Left forelimb (tissue), 1 donor: ENCODE results near the gene KAZN.

Experiments used
- DNase-seq: peaks from one replicate; pipeline ENCODE4 v3.0.0-alpha.2; 2018; ENCODE audit warnings: low spot score

KAZN gene

GRCh38 chr1:14855268-14855667, 256.8 kb downstream of the KAZN start:
- DNase-seq: no peak

- DNase-seq: no peak
These were observed 257.3 kb downstream of the KAZN start for GRCh38 chr1:14855801-14856200.

- no peak for DNase-seq
These were observed 259.1 kb downstream of the KAZN start for GRCh38 chr1:14857436-14858195.

GRCh38 chr1:14862114-14862771, 263.8 kb downstream of the KAZN start:
- no peak for DNase-seq

- DNase-seq: no peak
These were observed 266.6 kb downstream of the KAZN start for GRCh38 chr1:14865106-14865505.

- DNase-seq: no peak
These were observed 268.6 kb downstream of the KAZN start for GRCh38 chr1:14866911-14867612.

GRCh38 chr1:14869187-14869586, 270.7 kb downstream of the KAZN start:
- no peak for DNase-seq

- DNase-seq: no peak
These were observed 272.9 kb downstream of the KAZN start for GRCh38 chr1:14871218-14871970.

GRCh38 chr1:14872762-14873161, 274.3 kb downstream of the KAZN start:
- DNase-seq: no peak

GRCh38 chr1:14873677-14874076, 275.2 kb downstream of the KAZN start:
- no peak for DNase-seq

- no peak for DNase-seq
These were observed 277.3 kb downstream of the KAZN start for GRCh38 chr1:14875524-14876509.

GRCh38 chr1:14876747-14877146, 278.3 kb downstream of the KAZN start:
- no peak for DNase-seq

- no peak for DNase-seq
These were observed 278.7 kb downstream of the KAZN start for GRCh38 chr1:14877224-14877623.

GRCh38 chr1:14878124-14878523, 279.6 kb downstream of the KAZN start:
- DNase-seq: no peak

GRCh38 chr1:14878951-14879350, 280.5 kb downstream of the KAZN start:
- DNase-seq: no peak

- DNase-seq: no peak
These were observed 282.2 kb downstream of the KAZN start for GRCh38 chr1:14880456-14881316.

GRCh38 chr1:14881775-14882672, 283.5 kb downstream of the KAZN start:
- no peak for DNase-seq

GRCh38 chr1:14884614-14885175, 286.2 kb downstream of the KAZN start:
- DNase-seq: no peak
